Caco-2 (cell line): Measurements from ENCODE around the gene OTX2. TPM values are rescaled to one million over a fixed set of nuclear protein-coding genes. Genes with fewer than 3 reads are reported as not detected.

ENCODE experiments used
- BruUV-seq: library from RNA; stranded (reverse); fragments of 400-500 nt; replicated peaks from 2 replicates; lab custom pipeline; 2021; lab: Mats Ljungman, UMichigan
- CTCF ChIA-PET: fragments of 300-600 bp; sonication (Branson Sonifier 250); formaldehyde crosslinking; loops from one replicate; lab custom pipeline; 2022; ENCODE audit warnings: antibody characterized with exemption; lab: Charles Lee
- POLR2A ChIA-PET: fragments of 300-600 bp; sonication (Branson Sonifier 250); formaldehyde crosslinking; loops from one replicate; lab custom pipeline; 2022; ENCODE audit warnings: antibody characterized with exemption; lab: Charles Lee
- DNase-seq, 2 experiments: peaks; one replicate each; pipeline versions ENCODE4 v3.0.0 to v3.0.0-alpha.2; 2020 to 2022
- H3K27me3 ChIP-seq: replicated peaks from 2 replicates; pipeline ENCODE4 v1.6.0; 2011; ENCODE audit warnings: low read length; ENCODE audit not compliant: control insufficient read depth, insufficient read depth
- H3K36me3 ChIP-seq: 2 replicates; pipeline ENCODE4 v1.5.1; 2011; ENCODE audit warnings: low read length; ENCODE audit not compliant: control insufficient read depth, insufficient read depth
- H3K4me1 ChIP-seq: fragments of 250-450 bp; sonication (Bioruptor Pico); 2 replicates; pipeline ENCODE4 v1.5.1; 2020; ENCODE audit warnings: mild to moderate bottlenecking
- H3K4me3 ChIP-seq: 2 replicates; pipeline ENCODE4 v1.5.1; 2011; ENCODE audit warnings: low read depth, mild to moderate bottlenecking, control low read depth, low read length
- H3K9me3 ChIP-seq: fragments of 250-450 bp; sonication (Bioruptor Pico); 2 replicates; pipeline ENCODE4 v1.5.1; 2020; ENCODE audit warnings: mild to moderate bottlenecking, moderate library complexity
- H3K27ac Mint-ChIP-seq: one replicate; pipeline ENCODE4 v1.8.0; 2022; ENCODE audit warnings: mixed read lengths; ENCODE audit not compliant: unreplicated experiment
- H3K27me3 Mint-ChIP-seq: one replicate; pipeline ENCODE4 v1.8.0; 2022; ENCODE audit warnings: mixed read lengths; ENCODE audit not compliant: insufficient read depth, unreplicated experiment
- H3K36me3 Mint-ChIP-seq: one replicate; pipeline ENCODE4 v1.8.0; 2022; ENCODE audit warnings: mild to moderate bottlenecking, mixed read lengths; ENCODE audit not compliant: insufficient read depth, unreplicated experiment
- H3K4me1 Mint-ChIP-seq: one replicate; pipeline ENCODE4 v1.8.0; 2022; ENCODE audit warnings: low read depth, mixed read lengths; ENCODE audit not compliant: unreplicated experiment
- H3K4me3 Mint-ChIP-seq: one replicate; pipeline ENCODE4 v1.8.0; 2022; ENCODE audit warnings: mild to moderate bottlenecking, moderate library complexity, mixed read lengths; ENCODE audit not compliant: unreplicated experiment
- H3K9me3 Mint-ChIP-seq: one replicate; pipeline ENCODE4 v1.8.0; 2022; ENCODE audit warnings: mixed read lengths; ENCODE audit not compliant: unreplicated experiment
- intact Hi-C: fragments of 100-400 bp; cut with micrococcal nuclease; formaldehyde crosslinking; loops from one replicate; pipeline ENCODE4 v1.10.0; 2022; ENCODE audit not compliant: unreplicated experiment
- total RNA-seq: library from RNA; stranded (reverse); gene quantifications from 2 replicates; pipeline ENCODE4 v1.2.3, GENCODE V29; 2022
- TF ChIP-seq, protein P1 (sequence below), 2 experiments: fragments of 200-600 bp in 1 of 2; IDR thresholded peaks; 1 replicate in 1 of 2; 2 replicates in 1 of 2; pipeline versions ENCODE4 v1.5.1 to v1.8.0; 2011 to 2022; ENCODE audit warnings: antibody characterized with exemption in 1 of 2, control low read depth in 1 of 2, inconsistent platforms in 1 of 2, low read depth in 1 of 2, low read length in 1 of 2, mild to moderate bottlenecking in 1 of 2, moderate library complexity in 1 of 2; ENCODE audit not compliant: insufficient read depth in 1 of 2, severe bottlenecking in 1 of 2, unreplicated experiment in 1 of 2

The OTX2 gene
- total RNA-seq, 1 experiment from 2014 or later, result not detected

DNA sequence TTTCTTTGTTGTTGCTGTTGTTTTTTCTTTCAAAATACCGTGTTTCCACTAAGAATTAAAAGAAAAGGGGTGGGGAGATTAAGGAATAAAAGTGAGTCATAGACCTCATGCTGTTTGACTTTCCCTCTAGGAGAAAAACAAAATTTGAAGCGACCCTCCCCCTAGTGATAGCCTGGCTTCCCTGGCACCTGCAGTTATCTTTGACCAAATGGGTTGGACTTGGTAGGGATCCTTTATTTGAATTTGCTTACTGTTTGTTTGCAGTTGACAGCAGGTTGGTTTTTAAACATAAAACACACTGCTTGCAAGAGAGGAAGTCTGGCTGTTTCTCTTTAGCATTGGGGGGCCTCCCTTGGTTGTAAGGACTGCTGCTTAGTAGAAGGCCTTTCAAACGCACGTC is 14.0 kb downstream of the OTX2 start:
- CTCF ChIA-PET, result no interaction called here
- no peaks in the 10 kb centered on the region for H3K27me3 Mint-ChIP-seq
- POLR2A ChIA-PET, result no interaction called here
- H3K4me3 ChIP-seq, result no peak overlapping the region
- TF ChIP-seq, protein P1, sequence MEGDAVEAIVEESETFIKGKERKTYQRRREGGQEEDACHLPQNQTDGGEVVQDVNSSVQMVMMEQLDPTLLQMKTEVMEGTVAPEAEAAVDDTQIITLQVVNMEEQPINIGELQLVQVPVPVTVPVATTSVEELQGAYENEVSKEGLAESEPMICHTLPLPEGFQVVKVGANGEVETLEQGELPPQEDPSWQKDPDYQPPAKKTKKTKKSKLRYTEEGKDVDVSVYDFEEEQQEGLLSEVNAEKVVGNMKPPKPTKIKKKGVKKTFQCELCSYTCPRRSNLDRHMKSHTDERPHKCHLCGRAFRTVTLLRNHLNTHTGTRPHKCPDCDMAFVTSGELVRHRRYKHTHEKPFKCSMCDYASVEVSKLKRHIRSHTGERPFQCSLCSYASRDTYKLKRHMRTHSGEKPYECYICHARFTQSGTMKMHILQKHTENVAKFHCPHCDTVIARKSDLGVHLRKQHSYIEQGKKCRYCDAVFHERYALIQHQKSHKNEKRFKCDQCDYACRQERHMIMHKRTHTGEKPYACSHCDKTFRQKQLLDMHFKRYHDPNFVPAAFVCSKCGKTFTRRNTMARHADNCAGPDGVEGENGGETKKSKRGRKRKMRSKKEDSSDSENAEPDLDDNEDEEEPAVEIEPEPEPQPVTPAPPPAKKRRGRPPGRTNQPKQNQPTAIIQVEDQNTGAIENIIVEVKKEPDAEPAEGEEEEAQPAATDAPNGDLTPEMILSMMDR (IDR thresholded peaks at IDR 0.05; ENCODE audit: insufficient read depth in 1 of 2, low read depth in 1 of 2, low read length in 1 of 2, severe bottlenecking in 1 of 2, unreplicated experiment in 1 of 2), result no peak
- no peaks in the 10 kb centered on the region for H3K27me3 ChIP-seq
- no peak overlapping the region for H3K27ac Mint-ChIP-seq
- no peaks in the 10 kb centered on the region for H3K9me3 Mint-ChIP-seq
- H3K4me3 Mint-ChIP-seq, result no peak overlapping the region
- H3K36me3 Mint-ChIP-seq, result no peaks in the 10 kb centered on the region
- intact Hi-C loops, result no loop called here
- peaks cover 7% of the 10 kb centered on the region; the same call in 1 of the 2 replicates for H3K4me1 ChIP-seq
- H3K4me1 Mint-ChIP-seq, result no peaks in the 10 kb centered on the region
- H3K36me3 ChIP-seq, result no peaks in the 10 kb centered on the region
- no TSS peak for BruUV-seq
- DNase-seq, result no peak
- peaks cover 4% of the 10 kb centered on the region for H3K9me3 ChIP-seq

DNA sequence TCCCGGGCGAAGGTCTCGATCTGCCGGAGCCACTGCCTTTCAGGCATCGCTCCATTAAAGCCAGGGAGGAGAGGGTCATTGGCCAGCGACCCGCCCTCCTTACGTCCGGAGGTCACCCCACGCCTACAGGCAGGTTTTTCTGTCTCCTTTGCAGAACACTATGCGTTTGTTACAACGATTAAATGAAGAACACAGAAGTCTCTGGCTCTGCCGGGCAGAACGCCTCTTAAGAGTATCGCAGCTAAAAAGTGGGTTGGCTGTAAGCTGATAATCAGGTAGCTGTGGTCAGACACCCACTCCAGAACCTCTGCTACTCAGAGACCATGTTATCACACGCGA is 15.0 kb downstream of the OTX2 start:
- no TSS peak for BruUV-seq
- no peak overlapping the region for H3K4me3 Mint-ChIP-seq
- TF ChIP-seq, protein P1 (IDR thresholded peaks at IDR 0.05; ENCODE audit: insufficient read depth in 1 of 2, low read depth in 1 of 2, low read length in 1 of 2, severe bottlenecking in 1 of 2, unreplicated experiment in 1 of 2), result no peak
- H3K27ac Mint-ChIP-seq, result no peak overlapping the region
- Histone ChIP-seq H3K4me3 (no peak overlapping the region), H3K27me3 (no peaks in the 10 kb centered on the region), H3K4me1 (no peaks in the 10 kb centered on the region), H3K36me3 (no peaks in the 10 kb centered on the region), H3K9me3 (no peaks in the 10 kb centered on the region)
- DNase-seq, result no peak
- ChIA-PET POLR2A (no interaction called here), CTCF (no interaction called here)
- no peaks in the 10 kb centered on the region for H3K27me3 Mint-ChIP-seq
- no peaks in the 10 kb centered on the region for H3K4me1 Mint-ChIP-seq
- no peaks in the 10 kb centered on the region for H3K9me3 Mint-ChIP-seq
- intact Hi-C loops, result no loop called here
- H3K36me3 Mint-ChIP-seq, result no peaks in the 10 kb centered on the region

GRCh38 chr14:56794557-56795283 is 15.6 kb downstream of the OTX2 start:
- H3K4me3 Mint-ChIP-seq, result no peak overlapping the region
- CTCF ChIA-PET, result no interaction called here
- intact Hi-C loops, result no loop called here

More at GRCh38 chr14:56794557-56795283, 15.6 kb downstream of the OTX2 start:
- DNase-seq, result no peak
- H3K4me1 ChIP-seq, result no peaks in the 10 kb centered on the region
- no peak overlapping the region for H3K27ac Mint-ChIP-seq
- BruUV-seq, result no TSS peak
- no peaks in the 10 kb centered on the region for H3K36me3 ChIP-seq
- H3K9me3 Mint-ChIP-seq, result no peaks in the 10 kb centered on the region
- no peaks in the 10 kb centered on the region for H3K9me3 ChIP-seq
- H3K27me3 Mint-ChIP-seq, result no peaks in the 10 kb centered on the region
- POLR2A ChIA-PET, result no interaction called here
- H3K36me3 Mint-ChIP-seq, result no peaks in the 10 kb centered on the region
- H3K4me3 ChIP-seq, result no peak overlapping the region
- H3K4me1 Mint-ChIP-seq, result no peaks in the 10 kb centered on the region
- no peaks in the 10 kb centered on the region for H3K27me3 ChIP-seq
- TF ChIP-seq, protein P1 (IDR thresholded peaks at IDR 0.05; ENCODE audit: insufficient read depth in 1 of 2, low read depth in 1 of 2, low read length in 1 of 2, severe bottlenecking in 1 of 2, unreplicated experiment in 1 of 2), result no peak
